ENCODE measurements around the gene EXO1. TPM values are rescaled to one million over a fixed set of nuclear protein-coding genes. Genes with fewer than 3 reads are reported as not detected.

The EXO1 gene
- total and polyA plus RNA-seq, 9 of the 15 experiments (the other 6 are each of a cell fraction or from before 2014, with no cell fraction given): 36.0 to 125 (median 83.9) TPM

DNA sequence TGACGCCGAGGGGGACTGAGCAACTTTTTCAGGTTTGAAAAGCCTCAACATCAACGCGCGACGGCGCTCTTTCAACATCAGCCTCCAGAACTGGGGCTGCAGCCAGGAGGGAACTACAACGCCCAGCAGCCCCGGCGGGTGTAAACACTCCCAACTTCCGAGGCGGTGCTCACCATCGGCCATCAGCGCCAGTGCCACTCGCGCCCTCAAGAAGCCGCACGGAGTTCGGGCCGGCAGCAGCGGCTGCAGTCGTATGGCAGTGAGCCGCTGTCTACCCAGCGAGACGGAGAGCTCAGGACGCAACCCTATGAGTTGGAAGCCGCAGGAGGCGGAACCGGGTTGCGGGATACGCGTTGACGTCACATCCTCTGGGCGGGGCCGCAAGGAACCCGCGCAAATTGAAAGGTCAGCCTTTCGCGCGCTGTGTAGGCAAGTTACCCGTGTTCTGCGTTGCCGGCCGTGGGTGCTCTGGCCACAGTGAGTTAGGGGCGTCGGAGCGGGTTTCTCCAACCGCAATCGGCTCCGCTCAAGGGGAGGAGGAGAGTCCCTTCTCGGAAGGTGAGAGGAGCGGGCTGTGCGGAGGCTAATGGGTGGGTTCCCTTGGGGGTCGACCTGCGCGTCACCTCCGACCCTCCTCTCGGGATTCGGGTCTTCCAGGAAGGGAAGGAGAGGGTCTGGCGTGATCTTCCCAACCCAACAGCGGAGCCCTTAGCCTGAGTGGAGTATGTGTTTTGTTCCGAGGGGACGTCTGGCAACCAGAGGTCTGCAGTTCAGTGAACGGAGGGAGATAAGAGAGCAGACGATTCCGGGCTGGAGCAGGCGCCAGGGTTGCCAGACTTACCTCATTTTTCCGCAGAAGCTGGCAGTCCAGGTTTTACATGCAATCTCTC lies at the start of gene EXO1 (continued):
- TF ChIP-seq JUN (IDR thresholded peaks at IDR 0.05; ENCODE audit: borderline replicate concordance, low read depth, low read length) (0 out of 2 replicates have a peak, but pooled peaks have one; percentile 12), JUN (CRISPR knock-in tag; IDR thresholded peaks at IDR 0.05; ENCODE audit: borderline replicate concordance) (peak; percentile 80), RCOR1 (IDR thresholded peaks at IDR 0.05; ENCODE audit: borderline replicate concordance in 1 of 2, low read depth in 2 of 2, low read length in 2 of 2) (peak; percentile 23 to 68; a peak in 2 of 4 replicates), ZNF589 (CRISPR knock-in tag; IDR thresholded peaks at IDR 0.05; ENCODE audit: low read depth) (no peak), YY1 (IDR thresholded peaks at IDR 0.05; ENCODE audit: borderline replicate concordance in 1 of 3, control insufficient read depth in 1 of 3, extremely low read depth in 1 of 3, insufficient read depth in 3 of 3, insufficient read length in 1 of 3, insufficient replicate concordance in 2 of 3, low read depth in 1 of 3, low read length in 2 of 3) (peak; percentile 38 to 85 (median 81)), ZNF23 (CRISPR knock-in tag; IDR thresholded peaks at IDR 0.05) (0 out of 2 replicates have a peak, but pooled peaks have one; percentile 20), NR4A1 (CRISPR knock-in tag; IDR thresholded peaks at IDR 0.05) (no peak), NR4A1 (tag; IDR thresholded peaks at IDR 0.05) (no peak), SREBF2 (CRISPR knock-in tag; IDR thresholded peaks at IDR 0.05) (peak; percentile 50; the same call in 1 of the 2 replicates), HNRNPH1 (optimal IDR thresholded peaks at IDR 0.05; ENCODE audit: low read depth, low read length) (no peak), PCBP1 (IDR thresholded peaks at IDR 0.05; ENCODE audit: low read depth, low read length, poor library complexity, severe bottlenecking) (no peak), ETV5 (CRISPR knock-in tag; IDR thresholded peaks at IDR 0.05; ENCODE audit: low read depth) (peak; percentile 89), TFAM (CRISPR knock-in tag; conservative IDR thresholded peaks at IDR 0.05) (no peak), MTF1 (CRISPR knock-in tag; IDR thresholded peaks at IDR 0.05; ENCODE audit: borderline replicate concordance) (no peak), RB1 (IDR thresholded peaks at IDR 0.05; ENCODE audit: low read depth) (peak; percentile 98), SRSF1 (IDR thresholded peaks at IDR 0.05; ENCODE audit: low read depth, low read length) (no peak), PHB (CRISPR knock-in tag; IDR thresholded peaks at IDR 0.05) (no peak), PHF21A (IDR thresholded peaks at IDR 0.05; ENCODE audit: borderline replicate concordance, low read depth) (no peak), ZNF696 (CRISPR knock-in tag; conservative IDR thresholded peaks at IDR 0.05) (no peak)
- TF ChIP-seq, protein P1, sequence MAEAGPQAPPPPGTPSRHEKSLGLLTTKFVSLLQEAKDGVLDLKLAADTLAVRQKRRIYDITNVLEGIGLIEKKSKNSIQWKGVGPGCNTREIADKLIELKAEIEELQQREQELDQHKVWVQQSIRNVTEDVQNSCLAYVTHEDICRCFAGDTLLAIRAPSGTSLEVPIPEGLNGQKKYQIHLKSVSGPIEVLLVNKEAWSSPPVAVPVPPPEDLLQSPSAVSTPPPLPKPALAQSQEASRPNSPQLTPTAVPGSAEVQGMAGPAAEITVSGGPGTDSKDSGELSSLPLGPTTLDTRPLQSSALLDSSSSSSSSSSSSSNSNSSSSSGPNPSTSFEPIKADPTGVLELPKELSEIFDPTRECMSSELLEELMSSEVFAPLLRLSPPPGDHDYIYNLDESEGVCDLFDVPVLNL (CRISPR knock-in tag; IDR thresholded peaks at IDR 0.05; ENCODE audit: low read depth): peak; percentile 100
- TF ChIP-seq, protein P2, sequence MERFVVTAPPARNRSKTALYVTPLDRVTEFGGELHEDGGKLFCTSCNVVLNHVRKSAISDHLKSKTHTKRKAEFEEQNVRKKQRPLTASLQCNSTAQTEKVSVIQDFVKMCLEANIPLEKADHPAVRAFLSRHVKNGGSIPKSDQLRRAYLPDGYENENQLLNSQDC (CRISPR knock-in tag; IDR thresholded peaks at IDR 0.05): no peak
- TF ChIP-seq, protein P3, sequence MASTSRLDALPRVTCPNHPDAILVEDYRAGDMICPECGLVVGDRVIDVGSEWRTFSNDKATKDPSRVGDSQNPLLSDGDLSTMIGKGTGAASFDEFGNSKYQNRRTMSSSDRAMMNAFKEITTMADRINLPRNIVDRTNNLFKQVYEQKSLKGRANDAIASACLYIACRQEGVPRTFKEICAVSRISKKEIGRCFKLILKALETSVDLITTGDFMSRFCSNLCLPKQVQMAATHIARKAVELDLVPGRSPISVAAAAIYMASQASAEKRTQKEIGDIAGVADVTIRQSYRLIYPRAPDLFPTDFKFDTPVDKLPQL (IDR thresholded peaks at IDR 0.05; ENCODE audit: extremely low read depth, insufficient read length): no peak
- TF ChIP-seq, protein P4, sequence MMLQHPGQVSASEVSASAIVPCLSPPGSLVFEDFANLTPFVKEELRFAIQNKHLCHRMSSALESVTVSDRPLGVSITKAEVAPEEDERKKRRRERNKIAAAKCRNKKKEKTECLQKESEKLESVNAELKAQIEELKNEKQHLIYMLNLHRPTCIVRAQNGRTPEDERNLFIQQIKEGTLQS (IDR thresholded peaks at IDR 0.05): peak; percentile 75
- TF ChIP-seq, protein P4 (CRISPR knock-in tag; conservative IDR thresholded peaks at IDR 0.05): peak; percentile 85
